GM18498 (cell line): ENCODE results near the gene DTD1.

Experiments
- ATAC-seq: cut with Tn5 transposase; IDR thresholded peaks from one replicate; pipeline ENCODE4 v1.9.1; 2021; ENCODE audit warnings: mild to moderate bottlenecking, moderate library complexity; ENCODE audit not compliant: unreplicated experiment

Gene DTD1

DNA sequence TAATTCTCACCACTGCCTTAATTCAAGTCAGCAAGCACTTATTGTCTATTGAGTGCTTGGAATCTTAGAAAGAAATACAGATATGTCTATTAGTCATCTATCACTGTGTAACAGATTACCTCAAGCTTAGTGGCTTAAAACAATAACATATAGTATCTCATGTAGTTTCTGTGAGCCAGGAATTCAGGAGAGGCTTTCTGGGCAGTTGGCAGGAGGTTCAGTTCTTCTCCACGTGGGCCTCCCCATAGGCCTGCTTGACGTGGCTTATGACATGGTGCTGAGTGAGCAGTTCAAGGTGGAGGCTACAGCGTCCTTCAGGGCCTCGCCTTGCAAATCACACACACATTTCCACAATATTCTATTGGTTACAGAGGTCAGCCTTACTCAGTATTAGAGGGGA, 69.7 kb downstream of the DTD1 start:
- no peak for ATAC-seq

DNA sequence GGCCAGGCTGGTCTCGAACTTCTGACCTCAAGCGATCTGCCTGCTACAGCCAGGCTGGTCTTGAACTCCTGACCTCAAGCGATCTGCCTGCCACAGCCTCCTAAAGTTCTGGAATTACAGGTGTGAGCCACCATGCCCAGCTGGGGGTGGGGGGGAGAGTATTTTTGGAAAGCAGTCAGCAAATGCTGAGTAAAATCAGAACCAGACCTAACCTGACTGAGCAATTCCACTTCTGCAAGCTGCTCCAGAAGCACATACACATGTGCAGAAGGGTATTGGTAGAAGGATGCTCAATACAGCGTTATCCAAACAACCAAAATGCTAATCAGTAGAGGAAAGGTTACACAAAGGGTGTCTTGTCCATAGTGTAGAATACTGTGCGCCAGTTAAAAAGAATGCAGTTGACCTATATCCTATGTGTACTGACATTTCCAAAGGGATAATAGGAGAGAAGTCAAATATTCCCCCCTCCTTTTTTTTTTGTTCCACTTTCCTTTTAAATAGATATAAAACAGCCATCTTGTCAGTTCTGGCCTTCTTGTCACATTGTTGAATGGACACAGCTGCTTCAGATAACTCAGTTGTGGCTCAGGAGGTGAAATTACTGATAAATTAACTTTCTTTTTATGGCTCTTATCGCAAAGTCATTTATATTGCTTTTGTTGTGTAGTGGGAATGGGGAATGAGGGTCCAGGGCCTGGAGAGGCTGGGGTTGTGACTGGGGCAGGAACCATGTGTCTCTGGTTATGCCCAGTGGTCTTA, 74.6 kb downstream of the DTD1 start:
- ATAC-seq = no peak

DNA sequence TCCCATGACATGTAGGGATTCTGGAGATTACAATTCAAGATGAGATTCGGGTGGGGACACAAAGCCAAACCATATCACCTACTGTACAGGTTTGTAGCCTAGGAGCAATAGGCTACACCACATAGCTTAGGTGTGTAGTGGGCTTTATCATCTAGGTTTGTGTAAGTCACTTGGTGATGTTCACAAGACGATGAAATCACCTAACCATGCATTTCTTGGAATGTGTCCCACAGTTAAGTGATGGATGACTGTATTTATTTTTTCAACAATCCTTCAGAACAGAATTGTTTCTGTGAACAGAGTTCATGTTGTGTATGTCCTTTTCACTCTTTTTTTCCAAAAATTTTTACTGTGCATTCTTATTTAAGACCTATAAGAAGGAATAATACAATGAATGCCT, 76.1 kb downstream of the DTD1 start:
- ATAC-seq = no peak

DNA sequence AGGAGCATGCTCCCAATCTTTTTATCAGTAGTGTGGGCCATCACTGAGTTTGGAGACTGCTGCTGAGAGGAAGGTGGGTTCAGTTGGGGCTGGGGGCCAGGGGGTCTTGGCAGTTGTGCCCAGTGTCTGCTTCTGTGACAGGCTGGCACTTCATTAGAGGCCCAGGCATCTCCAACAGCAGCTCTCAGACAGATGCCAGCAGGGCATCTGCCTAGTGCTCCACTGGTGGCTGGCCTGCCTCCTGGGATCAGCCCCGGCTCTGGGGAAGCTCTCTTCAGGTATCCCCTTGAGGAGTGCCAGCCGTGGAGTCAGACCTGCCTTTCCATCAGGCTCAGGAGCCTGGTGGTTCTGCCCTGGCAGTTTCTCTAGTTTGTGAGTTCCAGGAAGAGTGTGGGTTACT, 77.3 kb downstream of the DTD1 start:
- ATAC-seq = no peak

DNA sequence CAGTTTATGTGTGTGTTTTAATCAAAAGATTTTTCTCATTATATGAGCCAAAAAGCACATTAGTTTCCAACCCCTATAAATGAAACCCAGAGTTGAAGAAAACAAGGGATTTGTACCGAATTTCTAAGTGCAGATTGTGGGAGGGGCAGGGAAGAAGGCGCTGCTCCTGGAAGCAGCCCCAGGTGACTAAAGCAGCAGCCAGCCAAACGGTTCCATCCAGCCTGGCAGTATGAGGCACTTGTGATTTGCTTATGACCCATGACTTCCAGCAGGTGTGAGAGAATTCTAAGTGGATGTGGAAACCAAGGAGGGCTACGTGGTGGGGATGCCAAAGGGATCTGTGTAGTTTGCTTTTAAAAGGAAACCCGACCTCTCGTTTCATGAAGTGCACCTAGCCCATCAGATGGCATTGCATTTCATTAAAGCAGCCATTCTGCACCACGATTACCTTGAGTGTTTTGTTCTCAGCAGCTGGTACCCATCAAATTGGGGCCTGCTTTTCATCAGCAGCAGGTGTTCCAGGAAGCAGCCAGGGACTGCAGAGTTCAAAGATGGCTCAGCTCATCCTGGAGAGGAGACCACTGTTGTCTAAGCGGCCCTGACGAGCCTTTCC, 79.1 kb downstream of the DTD1 start:
- no peak for ATAC-seq

DNA sequence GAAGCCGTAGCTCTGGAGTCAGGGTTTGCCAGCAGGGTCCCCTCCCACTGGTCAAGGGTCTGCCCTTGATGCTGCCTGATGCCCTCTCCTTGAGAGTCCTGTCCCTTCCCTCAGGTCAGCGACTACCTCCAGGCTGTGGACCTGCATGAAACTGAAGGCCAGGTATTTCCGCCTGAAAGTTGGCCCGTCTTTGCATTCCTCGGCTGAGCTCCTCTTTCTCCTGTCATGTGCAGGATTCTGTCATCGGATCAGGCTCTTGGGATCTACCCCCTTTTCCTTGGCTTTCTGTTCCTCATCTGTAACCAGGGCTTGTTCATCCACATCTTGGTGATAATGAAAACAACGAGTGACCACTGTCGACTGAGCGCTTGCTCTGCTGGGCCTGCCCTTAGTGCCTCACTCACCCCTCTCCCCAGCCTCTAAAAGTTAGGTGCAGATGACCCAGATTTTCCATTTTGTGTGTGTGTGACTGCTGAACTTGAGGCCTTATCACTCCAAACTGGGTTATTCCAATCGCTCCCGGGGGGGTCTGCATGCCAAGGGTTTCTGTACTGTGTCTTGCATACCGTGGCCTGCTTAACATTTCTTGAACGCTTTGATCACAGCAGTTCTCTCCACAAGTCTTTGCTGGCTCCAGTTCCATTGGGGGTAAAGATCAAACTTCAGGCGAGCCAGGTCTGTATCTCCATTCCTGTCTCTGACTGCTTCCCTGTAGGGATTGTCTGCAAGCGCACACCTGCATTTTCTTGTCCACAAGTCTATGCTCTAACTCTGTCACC, 81.6 kb downstream of the DTD1 start:
- ATAC-seq = no peak

DNA sequence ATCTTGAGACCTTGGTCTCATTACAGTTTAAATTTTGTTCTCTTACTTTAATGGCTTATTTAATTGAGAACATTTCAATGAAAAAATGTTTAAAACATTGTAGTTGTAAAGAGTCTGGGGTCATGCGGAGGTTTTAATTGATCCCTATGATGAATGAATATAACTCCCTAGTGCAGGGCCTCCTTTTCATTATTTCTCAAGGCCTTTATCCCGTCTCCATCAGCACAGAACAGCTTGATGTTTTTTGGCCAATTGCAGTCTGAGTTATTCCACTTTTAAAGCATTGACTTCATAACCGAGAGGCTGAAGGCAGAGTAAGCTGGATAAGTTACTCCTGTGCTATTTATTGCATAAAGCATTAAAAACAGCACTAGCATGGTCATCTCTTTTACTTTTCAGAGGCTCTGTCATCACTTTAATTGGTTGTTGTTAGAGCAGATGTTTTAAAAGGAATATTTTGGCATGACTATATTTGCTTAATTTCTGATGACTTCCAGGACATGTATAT, 83.4 kb downstream of the DTD1 start:
- ATAC-seq = no peak

DNA sequence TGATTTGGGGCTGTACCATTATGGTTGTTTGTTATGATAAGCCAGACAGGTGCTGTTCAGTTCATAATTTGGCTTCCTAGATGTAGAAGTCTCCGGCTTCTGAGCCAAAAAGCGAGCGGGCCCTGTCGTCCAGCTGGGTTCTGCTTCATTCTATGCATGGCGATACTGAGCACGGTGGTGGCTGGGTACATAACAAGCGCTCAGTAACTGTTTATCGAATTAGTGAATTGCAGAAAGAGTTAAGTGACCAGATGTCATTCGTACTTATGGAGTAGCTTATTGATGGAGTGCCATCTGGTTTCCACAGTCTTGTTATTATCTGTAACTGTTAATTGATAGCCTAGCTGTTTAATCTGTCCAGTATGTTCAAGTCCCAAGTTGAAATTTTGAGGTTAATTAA, 85.0 kb downstream of the DTD1 start:
- ATAC-seq = no peak

DNA sequence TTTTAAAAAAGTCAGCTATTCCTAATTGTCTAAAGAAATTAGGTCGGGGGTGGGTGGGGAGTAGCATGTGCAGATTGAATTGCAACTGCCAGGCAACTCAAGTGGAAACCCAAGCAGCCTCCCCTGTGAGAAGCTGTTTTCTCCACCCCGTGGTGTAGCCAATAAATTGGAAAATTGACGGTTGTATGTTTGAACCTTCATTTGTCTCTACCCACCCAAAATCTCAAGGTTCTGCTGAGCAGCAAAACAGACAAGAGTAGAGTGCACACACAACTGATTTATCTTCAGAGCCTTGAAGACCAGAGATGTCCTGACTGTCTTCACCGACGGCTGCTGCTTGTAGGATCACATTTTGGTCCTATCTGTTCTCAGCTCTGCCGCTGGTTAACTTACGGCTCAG, 88.5 kb downstream of the DTD1 start:
- ATAC-seq = no peak

DNA sequence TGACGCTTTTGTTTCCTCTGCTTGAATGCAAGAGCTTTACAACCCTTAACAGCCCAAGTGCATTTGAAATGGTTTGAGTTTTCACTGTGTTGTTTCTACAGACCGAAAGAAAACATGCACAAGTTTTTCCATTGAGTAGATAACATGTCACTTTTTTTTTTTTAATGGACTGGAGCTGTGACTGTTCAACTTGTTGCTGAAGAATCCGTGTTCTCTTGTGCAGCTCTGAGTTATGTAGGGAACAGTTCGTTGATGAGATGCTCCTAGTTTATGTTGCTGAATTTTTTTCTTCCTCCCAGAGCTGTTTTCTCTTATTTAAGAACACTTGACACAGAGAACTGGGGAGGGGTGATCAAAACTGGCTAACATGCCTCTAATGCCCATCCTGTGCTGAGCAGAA, 89.3 kb downstream of the DTD1 start:
- ATAC-seq = no peak

DNA sequence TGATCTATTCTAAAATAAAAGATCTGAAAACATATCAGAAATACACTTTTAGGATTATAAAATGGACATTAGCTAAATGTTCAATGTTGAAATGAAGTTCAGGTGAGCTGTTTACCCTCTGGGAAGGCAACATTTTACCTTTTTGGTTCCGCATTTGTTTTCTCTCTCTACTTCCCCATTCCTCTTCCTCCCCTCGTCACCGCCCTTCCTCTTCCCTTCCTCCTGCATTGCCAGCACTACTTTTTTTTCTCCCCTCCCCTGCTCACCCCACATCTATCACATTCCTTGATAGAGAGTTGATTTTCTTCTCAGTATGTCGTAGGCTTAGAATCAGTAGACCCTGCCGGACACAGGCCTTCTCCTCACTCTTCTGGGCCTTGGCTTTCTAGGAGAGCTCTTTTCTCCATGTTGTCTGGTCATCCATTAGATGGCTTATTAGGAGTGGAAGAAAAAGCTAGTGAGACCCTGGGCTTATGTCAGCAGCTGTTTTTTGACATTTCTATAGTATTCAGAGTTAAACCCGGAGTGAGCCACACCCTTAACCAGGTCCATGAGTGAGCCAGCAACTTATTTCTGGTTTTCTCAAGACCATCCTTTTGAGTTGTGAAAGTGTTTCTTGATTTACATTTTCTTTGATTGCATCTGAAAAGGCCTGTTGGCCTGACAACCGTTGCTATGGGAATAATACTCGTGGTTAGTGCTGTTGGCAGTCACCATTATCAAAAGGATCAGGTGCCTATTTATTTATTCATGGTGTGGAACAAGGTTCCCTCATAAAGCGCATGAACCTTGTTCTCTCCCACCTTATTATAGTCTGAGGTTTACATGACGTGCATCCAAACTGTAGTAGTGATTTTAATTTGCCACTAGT, 90.9 kb downstream of the DTD1 start:
- ATAC-seq = peak; percentile 56

DNA sequence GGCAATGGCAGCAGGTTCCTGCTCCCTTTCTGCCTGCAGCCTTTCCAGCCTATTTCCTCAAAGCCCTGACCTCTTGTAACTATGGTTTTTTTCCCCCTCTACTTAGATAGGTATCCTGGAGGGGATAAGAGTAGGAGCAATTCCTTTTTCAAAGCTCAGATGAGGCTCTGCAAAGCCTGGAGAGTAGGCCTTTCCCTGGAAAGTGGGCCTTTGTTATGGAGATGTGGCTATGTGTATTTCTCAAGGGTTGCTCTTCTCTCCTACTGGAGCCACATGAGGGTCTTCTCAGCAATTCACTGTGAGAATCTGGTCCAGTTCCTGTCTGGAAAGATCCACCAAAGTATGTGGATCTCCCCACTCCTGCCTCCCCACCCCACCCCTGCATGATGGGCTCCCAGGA, 96.0 kb downstream of the DTD1 start:
- no peak for ATAC-seq

DNA sequence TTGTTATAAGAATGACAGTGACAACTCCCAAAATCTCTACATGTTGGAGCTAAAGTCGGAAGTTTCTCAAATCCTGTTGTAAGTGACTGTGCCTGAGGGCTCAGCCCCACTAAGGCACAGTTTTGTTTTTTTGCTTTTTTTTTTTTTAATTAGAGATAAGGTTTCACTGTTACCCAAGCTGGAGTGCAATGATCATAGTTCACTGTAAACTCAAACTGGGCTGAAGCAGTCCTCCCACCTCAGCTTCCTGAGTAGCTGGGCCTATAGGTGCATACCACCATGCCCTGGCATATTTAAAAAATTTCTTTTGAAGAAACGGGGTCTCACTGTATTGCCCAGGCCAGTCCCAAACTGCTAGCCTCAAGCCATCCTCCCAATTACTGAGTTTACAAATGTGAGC, 96.9 kb downstream of the DTD1 start:
- ATAC-seq = no peak

DNA sequence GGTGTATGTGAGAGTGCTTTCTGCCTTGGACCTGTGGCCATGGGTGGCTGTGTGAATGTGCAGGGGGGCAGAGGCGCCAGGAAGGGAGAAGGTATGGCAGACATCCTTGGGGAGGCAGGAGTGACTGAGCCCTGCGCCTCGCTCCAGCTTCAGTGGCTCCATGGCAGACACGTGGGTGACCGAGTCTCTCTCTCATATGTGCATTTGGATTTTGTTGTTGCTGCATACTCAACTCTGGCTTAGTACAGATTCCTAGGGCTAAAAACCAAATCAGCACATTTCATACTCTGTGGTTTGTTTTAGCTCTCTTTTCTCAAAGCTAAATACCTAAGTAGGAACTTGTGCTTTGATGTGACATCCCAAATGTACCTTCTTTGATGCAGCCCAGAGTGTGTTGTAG, 97.6 kb downstream of the DTD1 start:
- no peak for ATAC-seq

DNA sequence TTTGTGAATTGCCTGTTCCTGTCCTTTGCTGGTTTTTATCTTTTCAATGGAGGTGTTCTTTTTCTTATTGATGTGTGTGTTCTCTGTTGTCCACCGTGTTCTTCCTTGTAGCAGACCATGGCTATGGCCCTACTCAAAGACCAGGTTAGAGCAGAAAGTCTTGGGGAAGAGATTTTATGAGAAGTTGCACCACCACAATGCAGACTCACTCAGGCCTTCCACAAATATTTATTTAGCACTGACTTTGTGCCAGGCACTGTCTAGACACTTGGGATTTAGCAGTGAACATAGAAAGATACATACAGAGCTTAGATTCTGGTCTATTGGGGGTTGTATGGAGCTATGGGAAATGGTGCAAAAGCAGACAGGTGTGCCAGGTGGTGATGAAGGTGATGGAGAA, 98.8 kb downstream of the DTD1 start:
- ATAC-seq = no peak

DNA sequence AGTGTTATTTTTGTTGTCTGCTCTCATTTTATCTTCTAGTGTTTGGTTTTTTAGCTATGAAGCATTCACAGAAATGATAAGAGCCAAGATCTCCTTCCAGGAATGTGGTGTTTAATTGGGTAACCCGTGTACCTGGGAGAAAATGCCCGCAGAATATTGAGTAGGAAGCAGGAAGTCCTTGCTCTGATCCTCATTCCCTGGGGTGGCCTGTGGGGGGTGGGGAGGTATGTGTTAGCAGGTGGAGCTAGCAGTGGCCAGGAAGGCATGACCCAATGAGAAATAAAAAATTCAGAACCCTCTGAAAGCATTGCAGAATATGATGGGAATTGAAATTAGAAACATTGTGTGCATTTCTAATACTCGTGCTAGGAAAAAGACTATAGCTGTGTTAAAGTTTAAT, 100.8 kb downstream of the DTD1 start:
- ATAC-seq = no peak

DNA sequence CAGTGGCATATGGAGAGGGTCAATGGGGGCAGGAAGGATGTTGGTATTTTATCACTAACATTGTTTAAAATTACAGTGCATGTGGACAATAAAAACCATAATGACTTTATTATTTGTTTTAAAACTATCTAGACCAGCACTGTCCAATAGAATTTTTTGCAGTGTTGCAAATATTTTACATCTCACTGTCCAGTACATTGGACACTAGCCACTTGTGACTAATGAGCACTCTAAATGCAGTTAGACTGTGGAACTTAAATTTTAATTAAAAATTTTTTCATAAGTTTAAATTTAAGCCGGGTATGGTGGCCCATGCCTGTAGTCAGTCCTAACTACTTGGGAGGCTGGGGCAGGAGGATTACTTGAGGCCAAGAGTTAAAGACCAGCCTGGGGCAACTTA, 101.7 kb downstream of the DTD1 start:
- ATAC-seq = no peak

DNA sequence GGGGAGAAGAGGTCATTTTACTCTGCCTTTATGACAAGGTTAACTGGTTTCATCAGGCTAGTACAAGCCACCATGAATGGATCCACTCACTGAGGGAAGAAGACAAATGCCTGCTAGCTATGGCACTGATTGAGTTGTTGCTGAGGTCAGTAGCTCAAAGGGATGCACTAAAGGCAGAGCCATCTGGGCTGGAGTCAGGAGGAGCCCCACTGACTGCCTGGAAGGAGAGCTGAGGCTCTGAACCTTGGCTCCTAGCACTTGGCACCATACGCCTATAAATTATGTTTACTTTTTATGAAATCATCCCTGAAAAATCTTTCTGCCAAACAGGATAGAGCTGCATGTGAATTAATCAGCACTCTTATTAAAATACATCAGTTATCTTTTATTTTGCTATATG, 104.6 kb downstream of the DTD1 start:
- no peak for ATAC-seq

DNA sequence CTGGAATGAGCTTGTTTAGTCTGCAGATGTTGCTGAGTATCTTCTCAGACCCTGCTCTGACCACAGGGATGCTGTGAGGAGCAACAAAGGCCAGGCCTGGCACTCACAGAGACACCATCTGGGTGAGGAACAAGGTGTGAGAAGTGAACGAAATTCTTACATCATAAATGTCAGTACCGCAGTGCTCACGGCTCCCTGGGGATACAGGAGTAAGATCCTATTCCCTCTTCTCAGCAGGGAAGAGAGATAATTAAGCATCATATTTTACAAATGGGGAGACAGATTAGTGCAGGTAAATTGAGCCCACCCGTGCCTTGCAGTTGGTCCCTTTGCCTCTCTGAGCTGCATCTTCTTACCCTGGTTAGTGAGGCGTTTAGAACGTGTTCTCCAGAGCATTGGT, 106.2 kb downstream of the DTD1 start:
- no peak for ATAC-seq

DNA sequence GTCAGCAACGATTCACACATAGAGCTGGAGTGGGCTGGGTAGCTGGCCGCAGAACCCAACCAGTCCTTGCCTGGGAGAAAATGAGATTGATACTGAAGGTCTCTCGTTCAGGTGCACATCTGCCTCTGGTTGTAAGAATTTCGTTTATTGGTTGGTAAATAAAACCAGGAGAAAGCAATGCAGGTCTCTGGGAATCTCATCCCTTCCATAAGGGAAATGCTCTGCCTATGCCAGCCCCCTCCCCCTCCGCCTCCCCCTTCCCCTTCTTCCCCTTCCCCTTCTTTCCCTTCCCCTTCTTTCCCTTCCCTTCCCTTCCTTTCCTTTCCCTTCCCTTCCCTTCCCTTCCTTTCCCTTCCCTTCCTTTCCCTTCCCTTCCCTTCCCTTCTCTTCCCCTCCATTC, 107.3 kb downstream of the DTD1 start:
- ATAC-seq = no peak
